Gastroesophageal sphincter (tissue), 4 donors: ENCODE results near the gene SUGCT. TPM values are rescaled to one million over a fixed set of nuclear protein-coding genes. Genes with fewer than 3 reads are reported as not detected.

Experiments
- ATAC-seq: fragments of 150-250 bp; one replicate; pipeline ENCODE4 v1.9.1; 2016; ENCODE audit warnings: mild to moderate bottlenecking, moderate library complexity
- H3K27ac ChIP-seq, 4 donors: fragments of 200-600 bp; sonication (generic) in 3 of 4; 1 replicate in 3 of 4; 2 replicates in 1 of 4; pipeline ENCODE4 v1.5.1; 2016 to 2019
- H3K27me3 ChIP-seq: fragments of 200-600 bp; sonication (generic); one replicate; pipeline ENCODE4 v1.5.1; 2019
- H3K36me3 ChIP-seq, 2 donors: fragments of 200-600 bp; sonication (generic); one replicate each; pipeline ENCODE4 v1.5.1; 2019; ENCODE audit warnings: control low read depth in 1 of 2
- H3K4me1 ChIP-seq, 3 donors: fragments of 200-600 bp; sonication (generic); 1 replicate in 2 of 3; 2 replicates in 1 of 3; pipeline ENCODE4 v1.5.1; 2016 to 2019; ENCODE audit warnings: control low read depth in 2 of 3
- H3K4me3 ChIP-seq, 2 donors: fragments of 200-600 bp; sonication (generic); one replicate each; pipeline ENCODE4 v1.5.1; 2019; ENCODE audit warnings: mild to moderate bottlenecking in 1 of 2, moderate library complexity in 1 of 2
- H3K9me3 ChIP-seq, 3 donors: fragments of 200-600 bp; sonication (generic); one replicate each; pipeline ENCODE4 v1.5.1; 2017 to 2019; ENCODE audit warnings: control low read depth in 2 of 3
- CTCF ChIP-seq, 4 experiments: fragments of 200-600 bp in 2 of 4; fragments of 450-650 bp in 2 of 4; sonication (generic) in 1 of 4; IDR thresholded peaks; one replicate each; pipeline ENCODE4 v1.5.1; 2017 to 2019; ENCODE audit warnings: antibody characterized with exemption in 4 of 4, mild to moderate bottlenecking in 2 of 4, moderate library complexity in 2 of 4
- EP300 ChIP-seq: sonication (generic); formaldehyde crosslinking; IDR thresholded peaks from one replicate; pipeline ENCODE4 v1.6.1; 2017; ENCODE audit warnings: antibody characterized with exemption, mild to moderate bottlenecking
- POLR2A ChIP-seq, 2 donors: fragments of 450-650 bp; IDR thresholded peaks; one replicate each; pipeline ENCODE4 v1.6.1; 2017; ENCODE audit warnings: antibody characterized with exemption in 2 of 2, mild to moderate bottlenecking in 2 of 2, moderate library complexity in 1 of 2
- POLR2AphosphoS5 ChIP-seq: sonication (generic); formaldehyde crosslinking; IDR thresholded peaks from one replicate; pipeline ENCODE4 v1.6.1; 2017; ENCODE audit warnings: antibody characterized with exemption
- WGBS, 2 donors: methylation state at CpG; one replicate each; pipeline ENCODE4 v1.1.5; 2018; ENCODE audit warnings: low coverage in 1 of 2; 5-methylcytosine and 5-hydroxymethylcytosine counted together
- total RNA-seq, 4 donors: library from RNA; depleted of rRNA; stranded (reverse); fragments of >200 nt; gene quantifications; one replicate each; pipeline ENCODE4 v1.1.0, GENCODE V29; 2016

Gene SUGCT
- total RNA-seq, 4 donors from 2014 or later, result 1.2 to 17.3 (median 10.8) TPM

DNA sequence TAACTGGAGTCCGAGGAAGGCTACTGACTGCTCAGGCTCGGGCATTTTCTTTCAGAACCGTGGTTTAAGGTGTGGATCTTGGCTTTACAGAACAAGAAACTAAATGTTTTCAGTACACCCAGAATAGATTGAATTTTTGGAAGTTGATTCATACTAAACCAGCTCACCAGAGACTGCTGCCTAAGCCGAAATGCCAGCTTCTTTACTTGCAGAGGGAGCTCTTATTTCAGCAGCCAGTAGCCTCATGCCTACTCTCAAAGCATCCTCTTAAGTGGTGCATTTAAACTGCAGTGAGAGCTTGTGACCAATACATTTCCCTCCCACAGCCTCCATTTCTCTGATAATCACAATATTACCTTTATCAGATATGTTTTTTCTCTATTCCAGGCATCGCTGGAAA lies 615.1 kb downstream of the SUGCT start:
- Histone ChIP-seq H3K4me1 (peaks cover 0 to 10% (median 0%) of the 10 kb centered on the region in 3 donors), H3K36me3 (no peaks in the 10 kb centered on the region), H3K4me3 (no peak overlapping the region), H3K27ac (no peak overlapping the region), H3K9me3 (no peaks in the 10 kb centered on the region), H3K27me3 (no peaks in the 10 kb centered on the region)
- TF ChIP-seq EP300 (no peak), POLR2AphosphoS5 (no peak), CTCF (IDR thresholded peaks at IDR 0.05) (no peak), POLR2A (IDR thresholded peaks at IDR 0.05) (no peak)
- ATAC-seq, result no peak
- WGBS, 2 donors, result 84 to 91% methylated on average over 5 of the region's 5 CpGs

DNA sequence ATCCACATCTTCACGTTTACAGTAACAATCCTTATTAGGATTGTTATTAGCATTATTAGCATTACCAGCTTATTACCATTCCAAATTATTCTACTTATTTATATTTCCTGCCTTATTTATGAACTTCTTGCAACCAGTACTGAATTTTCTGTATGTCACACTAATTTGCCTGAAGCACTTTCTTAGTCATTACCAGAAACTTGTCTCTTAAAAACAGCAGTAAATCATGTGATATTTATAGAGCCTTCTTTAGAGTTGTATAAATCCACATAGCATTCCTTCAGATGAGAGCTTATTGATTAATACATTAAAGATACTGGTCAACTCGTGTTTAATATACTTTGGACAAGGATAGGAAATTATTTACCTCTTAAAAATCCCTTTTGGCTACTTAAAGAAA lies 618.6 kb downstream of the SUGCT start:
- Histone ChIP-seq H3K9me3 (no peaks in the 10 kb centered on the region), H3K36me3 (no peaks in the 10 kb centered on the region), H3K27ac (no peak overlapping the region), H3K4me3 (no peak overlapping the region), H3K27me3 (no peaks in the 10 kb centered on the region), H3K4me1 (peaks cover 0 to 25% (median 0%) of the 10 kb centered on the region in 3 donors)
- ATAC-seq, result no peak
- WGBS, 2 donors, result 35 to 50% methylated on average over 2 of the region's 2 CpGs
- TF ChIP-seq CTCF (IDR thresholded peaks at IDR 0.05), result no peak
- no peak for TF ChIP-seq EP300

GRCh38 chr7:40755438-40755837 lies 620.6 kb downstream of the SUGCT start:
- no peaks in the 10 kb centered on the region for H3K36me3 ChIP-seq
- H3K4me3 ChIP-seq, result no peak overlapping the region
- H3K4me1 ChIP-seq, result peaks cover 0 to 37% (median 2%) of the 10 kb centered on the region in 3 donors
- WGBS, 2 donors, result 78 to 90% methylated on average over 2 of the region's 2 CpGs
- ATAC-seq, result no peak
- no peak overlapping the region for H3K27ac ChIP-seq
- TF ChIP-seq POLR2AphosphoS5 (no peak), EP300 (no peak), CTCF (IDR thresholded peaks at IDR 0.05) (no peak), POLR2A (IDR thresholded peaks at IDR 0.05) (no peak)
- H3K9me3 ChIP-seq, result no peaks in the 10 kb centered on the region
- H3K27me3 ChIP-seq, result no peaks in the 10 kb centered on the region

DNA sequence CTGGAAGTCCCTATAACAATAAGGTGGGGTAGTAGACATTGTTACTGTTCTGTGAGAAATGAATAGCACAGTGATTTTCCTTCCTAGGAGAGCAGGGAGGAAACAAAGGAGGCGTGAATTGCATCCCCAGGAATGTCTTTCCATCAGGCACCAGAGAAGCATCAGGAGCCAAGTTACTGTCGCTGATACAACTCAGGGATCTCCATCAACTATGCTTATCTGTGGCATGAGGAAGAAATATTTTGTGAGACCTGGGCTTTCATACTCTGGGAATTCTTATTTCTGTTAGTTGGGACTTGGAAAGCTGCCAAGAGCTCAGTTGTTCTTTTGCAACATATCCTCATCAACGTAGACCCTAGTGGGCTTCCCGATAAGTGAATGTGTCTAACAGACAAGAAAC lies 622.3 kb downstream of the SUGCT start:
- ATAC-seq, result no peak
- no peak overlapping the region for H3K27ac ChIP-seq
- no peaks in the 10 kb centered on the region for H3K27me3 ChIP-seq
- H3K4me3 ChIP-seq, result no peak overlapping the region
- WGBS, 2 donors, result 75 to 97% methylated on average over 4 of the region's 4 CpGs
- no peaks in the 10 kb centered on the region for H3K9me3 ChIP-seq
- no peaks in the 10 kb centered on the region for H3K36me3 ChIP-seq
- H3K4me1 ChIP-seq, result peaks cover 0 to 53% (median 2%) of the 10 kb centered on the region in 3 donors
- TF ChIP-seq EP300, result no peak
- no peak for TF ChIP-seq CTCF (IDR thresholded peaks at IDR 0.05)
- no peak for TF ChIP-seq POLR2AphosphoS5
- TF ChIP-seq POLR2A (IDR thresholded peaks at IDR 0.05), result no peak

- ATAC-seq, result no peak
- Histone ChIP-seq H3K4me3 (no peak overlapping the region), H3K27me3 (no peaks in the 10 kb centered on the region), H3K27ac (no peak overlapping the region), H3K36me3 (no peaks in the 10 kb centered on the region), H3K9me3 (no peaks in the 10 kb centered on the region), H3K4me1 (peaks cover 0 to 66% (median 8%) of the 10 kb centered on the region in 3 donors)
- 67% methylated on average over 2 of the region's 3 CpGs; no CpG with 5 or more reads in 1 of the 2 donors for WGBS, 2 donors
- TF ChIP-seq CTCF (IDR thresholded peaks at IDR 0.05) (no peak), POLR2A (IDR thresholded peaks at IDR 0.05) (no peak)
Observed at GRCh38 chr7:40758590-40758989, 623.8 kb downstream of the SUGCT start.
